ENCODE data around the gene TMEM252. TPM values are rescaled to one million over a fixed set of nuclear protein-coding genes. Genes with fewer than 3 reads are reported as not detected.

TMEM252 gene
- total RNA-seq, 1 experiment from 2014 or later, result not detected

GRCh38 chr9:68536876-68537615 lies 3.6 kb downstream of the TMEM252 start:
- TF ChIP-seq EZH2 (IDR thresholded peaks at IDR 0.05; ENCODE audit: low read length, unreplicated experiment) (no peak), EZH2phosphoT487 (IDR thresholded peaks at IDR 0.05; ENCODE audit: borderline replicate concordance, low read length) (no peak), CTCF (conservative IDR thresholded peaks at IDR 0.05; ENCODE audit: low read depth, low read length) (no peak)
- POLR2A ChIA-PET (ENCODE audit: unreplicated experiment), result no interaction called here
- H3K9ac ChIP-seq (ENCODE audit: low read length), result no peak overlapping the region
- H2AFZ ChIP-seq (ENCODE audit: low read length), result no peak overlapping the region
- intact Hi-C loops (cut with micrococcal nuclease), result no loop called here
- H3K27ac ChIP-seq (ENCODE audit: low read length), result no peak overlapping the region
- no peaks in the 10 kb centered on the region for H4K20me1 ChIP-seq (ENCODE audit: low read length)
- ATAC-seq (no peak), DNase-seq (no peak)
- H3K79me2 ChIP-seq (ENCODE audit: low read length), result no peaks in the 10 kb centered on the region
- no peaks in the 10 kb centered on the region for H3K4me1 ChIP-seq (ENCODE audit: insufficient read depth, low read length)
- H3K4me2 ChIP-seq (ENCODE audit: low read length), result no peak overlapping the region
- no TSS peak for BruUV-seq (replicated peaks)
- H3K27me3 ChIP-seq (ENCODE audit: low read length), result no peaks in the 10 kb centered on the region
- H3K4me3 ChIP-seq (ENCODE audit: low read length), result no peak overlapping the region
- no peaks in the 10 kb centered on the region for H3K9me3 ChIP-seq (ENCODE audit: low read length)
- H3K36me3 ChIP-seq (ENCODE audit: low read depth, low read length), result no peaks in the 10 kb centered on the region
- no peaks in the 10 kb centered on the region for H3F3A ChIP-seq (ENCODE audit: low read length, unreplicated experiment)
- CTCF ChIA-PET, result no interaction called here
- H3K9me2 ChIP-seq (replicated peaks; ENCODE audit: low read length), result no peaks in the 10 kb centered on the region

GRCh38 chr9:68533678-68534077 lies 7.0 kb downstream of the TMEM252 start:
- no peak overlapping the region for H3K4me2 ChIP-seq (ENCODE audit: low read length)
- H4K20me1 ChIP-seq (ENCODE audit: low read length), result no peaks in the 10 kb centered on the region
- H3F3A ChIP-seq (ENCODE audit: low read length, unreplicated experiment), result no peaks in the 10 kb centered on the region
- no peak for TF ChIP-seq CTCF (conservative IDR thresholded peaks at IDR 0.05; ENCODE audit: low read depth, low read length)
- TF ChIP-seq EZH2phosphoT487 (IDR thresholded peaks at IDR 0.05; ENCODE audit: borderline replicate concordance, low read length), result no peak
- TF ChIP-seq EZH2 (IDR thresholded peaks at IDR 0.05; ENCODE audit: low read length, unreplicated experiment), result no peak
- no TSS peak for BruUV-seq (replicated peaks)
- H3K27ac ChIP-seq (ENCODE audit: low read length), result no peak overlapping the region
- ChIA-PET CTCF (no interaction called here), POLR2A (ENCODE audit: unreplicated experiment) (no interaction called here)
- no peaks in the 10 kb centered on the region for H3K27me3 ChIP-seq (ENCODE audit: low read length)
- ATAC-seq (no peak), DNase-seq (no peak)
- no peak overlapping the region for H3K9ac ChIP-seq (ENCODE audit: low read length)
- intact Hi-C loops (cut with micrococcal nuclease), result no loop called here
- no peaks in the 10 kb centered on the region for H3K9me2 ChIP-seq (replicated peaks; ENCODE audit: low read length)
- no peak overlapping the region for H2AFZ ChIP-seq (ENCODE audit: low read length)
- H3K9me3 ChIP-seq (ENCODE audit: low read length), result no peaks in the 10 kb centered on the region
- no peak overlapping the region for H3K4me3 ChIP-seq (ENCODE audit: low read length)
- no peaks in the 10 kb centered on the region for H3K36me3 ChIP-seq (ENCODE audit: low read depth, low read length)
- no peaks in the 10 kb centered on the region for H3K79me2 ChIP-seq (ENCODE audit: low read length)
- H3K4me1 ChIP-seq (ENCODE audit: insufficient read depth, low read length), result no peaks in the 10 kb centered on the region

GRCh38 chr9:68532131-68532530 lies 8.6 kb downstream of the TMEM252 start:
- H3K9me3 ChIP-seq (ENCODE audit: low read length), result no peaks in the 10 kb centered on the region
- no peaks in the 10 kb centered on the region for H3K36me3 ChIP-seq (ENCODE audit: low read depth, low read length)
- BruUV-seq (replicated peaks), result no TSS peak
- H3K27me3 ChIP-seq (ENCODE audit: low read length), result no peaks in the 10 kb centered on the region
- DNase-seq (no peak), ATAC-seq (no peak)
- H3K9ac ChIP-seq (ENCODE audit: low read length), result no peak overlapping the region
- no peaks in the 10 kb centered on the region for H3K4me1 ChIP-seq (ENCODE audit: insufficient read depth, low read length)
- H3K4me2 ChIP-seq (ENCODE audit: low read length), result no peak overlapping the region
- H2AFZ ChIP-seq (ENCODE audit: low read length), result no peak overlapping the region
- H3K27ac ChIP-seq (ENCODE audit: low read length), result no peak overlapping the region
- no peak overlapping the region for H3K4me3 ChIP-seq (ENCODE audit: low read length)
- H3K9me2 ChIP-seq (replicated peaks; ENCODE audit: low read length), result no peaks in the 10 kb centered on the region
- ChIA-PET CTCF (no interaction called here), POLR2A (ENCODE audit: unreplicated experiment) (no interaction called here)
- no peaks in the 10 kb centered on the region for H4K20me1 ChIP-seq (ENCODE audit: low read length)
- no peaks in the 10 kb centered on the region for H3F3A ChIP-seq (ENCODE audit: low read length, unreplicated experiment)
- intact Hi-C loops (cut with micrococcal nuclease), result no loop called here
- H3K79me2 ChIP-seq (ENCODE audit: low read length), result no peaks in the 10 kb centered on the region
- TF ChIP-seq CTCF (conservative IDR thresholded peaks at IDR 0.05; ENCODE audit: low read depth, low read length), result no peak
